Left lobe of liver (tissue), 2 donors: ENCODE measurements around the gene DMRTC1B. TPM values are rescaled to one million over a fixed set of nuclear protein-coding genes. Genes with fewer than 3 reads are reported as not detected.
"Not testable (repeated sequence)": the region's sequence is repeated elsewhere in the genome, so short reads cannot be mapped to it uniquely, and the experiment has no call there.

Experiments used
- ATAC-seq: fragments of 200-7000 bp; cut with Tn5 transposase; one replicate; pipeline ENCODE4 v1.9.1; 2020; ENCODE audit warnings: mild to moderate bottlenecking, moderate library complexity
- DNase-seq: peaks from one replicate; pipeline ENCODE4 v3.0.0-alpha.2; 2020; ENCODE audit warnings: low spot score
- total RNA-seq: library from RNA; stranded (reverse); gene quantifications from one replicate; pipeline ENCODE4 v1.2.1, GENCODE V29; 2021
- donor health status: DM: no; HTN: no; CAD: no; lungs with moderate emphysema.
- donor health status: DM: no; HTN: yes; CAD: no.

DMRTC1B gene, protein sequence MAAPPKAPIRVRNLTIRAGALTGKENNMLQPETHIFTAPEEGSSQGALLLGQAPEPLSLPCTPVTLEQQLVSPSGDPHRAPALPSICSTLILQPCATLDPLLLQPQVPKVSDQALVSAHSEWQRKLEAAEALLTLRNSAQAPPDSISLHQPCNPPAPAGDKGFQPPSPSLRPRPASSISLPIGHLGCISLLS
- not detected for total RNA-seq

DNA sequence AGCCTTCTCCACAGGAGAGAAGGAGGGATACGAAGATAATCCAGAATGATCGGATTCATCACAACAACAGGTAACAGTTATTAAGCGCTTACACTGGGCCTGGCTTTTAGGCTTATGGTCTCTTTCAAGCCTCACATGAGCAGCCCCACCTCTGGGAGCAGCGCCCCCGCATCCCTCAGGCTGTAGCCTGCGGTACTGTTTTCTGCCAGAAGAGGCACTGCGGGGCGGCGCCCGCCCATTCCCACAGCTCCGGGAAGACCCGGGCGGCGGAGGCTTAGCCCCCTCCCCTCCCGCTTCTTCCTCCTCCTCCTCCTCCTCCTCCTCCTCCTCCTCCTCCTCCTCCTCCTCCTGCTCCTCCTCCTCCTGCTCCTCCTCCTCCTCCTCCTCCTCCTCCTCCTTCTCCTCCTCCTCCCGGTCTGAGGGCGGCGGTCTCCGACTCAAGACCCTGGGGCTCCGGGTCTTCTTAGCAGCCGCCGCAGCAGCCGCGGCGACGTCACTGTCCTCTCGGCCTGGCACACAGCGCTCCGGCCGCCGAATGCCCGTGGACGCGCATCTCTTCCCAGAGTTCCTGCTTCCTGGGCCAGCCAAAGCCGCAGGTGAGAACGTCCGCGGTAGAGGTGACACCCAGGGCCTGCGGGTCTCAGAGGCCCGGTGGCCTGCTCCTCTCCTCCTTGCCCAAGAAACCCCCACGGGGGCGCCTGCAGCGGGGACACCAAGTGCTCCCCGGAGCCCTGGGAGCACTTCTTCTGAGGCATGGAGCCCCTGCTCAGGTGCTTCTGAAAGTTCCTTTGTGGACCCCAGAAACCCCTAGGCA lies at the start of gene DMRTC1B:
Gene DMRTC1B (plus strand): TSS at position 238 of the 814 bp plus-strand sequence. CDS start 68,246 bp downstream, outside the sequence.
- DNase-seq, ATAC-seq: not testable (repeated sequence)

DNA sequence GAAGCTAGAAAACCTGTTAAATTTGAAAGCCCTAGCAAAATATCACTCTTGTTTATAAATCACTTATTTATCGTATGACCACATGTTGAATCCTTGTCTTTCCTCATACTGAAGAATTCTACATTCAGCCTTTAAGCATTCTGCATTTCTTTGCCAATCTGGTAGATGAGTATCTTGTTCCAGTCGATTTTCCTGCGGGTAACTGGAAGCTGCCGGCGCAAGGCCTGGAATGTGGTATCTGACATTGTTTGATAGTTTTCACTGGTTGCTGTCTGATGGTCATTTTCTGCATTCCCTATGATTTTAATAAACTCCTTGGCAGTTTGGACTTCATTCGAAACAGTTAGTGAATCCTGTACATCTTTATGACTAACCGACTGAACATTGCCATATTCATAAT lies 48.8 kb upstream of the DMRTC1B start:
- no peak for ATAC-seq
- DNase-seq = no peak

DNA sequence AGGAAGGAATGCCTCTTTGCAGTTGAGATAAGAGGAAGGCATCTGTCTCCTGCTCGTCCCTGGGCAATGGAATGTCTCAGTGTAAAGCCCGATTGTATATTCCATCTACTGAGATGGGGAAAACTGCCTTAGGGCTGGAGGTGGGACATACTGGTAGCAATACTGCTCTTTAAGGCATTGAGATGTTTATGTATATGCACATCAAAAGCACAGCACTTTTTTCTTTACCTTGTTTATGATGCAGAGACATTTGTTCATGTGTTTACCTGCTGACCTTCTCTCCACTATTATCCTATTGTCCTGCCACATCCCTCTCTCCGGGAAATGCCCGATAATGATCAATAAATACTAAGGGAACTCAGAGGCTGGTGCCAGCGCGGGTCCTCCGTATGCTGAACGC lies 43.1 kb upstream of the DMRTC1B start:
- DNase-seq, ATAC-seq: not testable (repeated sequence)

DNA sequence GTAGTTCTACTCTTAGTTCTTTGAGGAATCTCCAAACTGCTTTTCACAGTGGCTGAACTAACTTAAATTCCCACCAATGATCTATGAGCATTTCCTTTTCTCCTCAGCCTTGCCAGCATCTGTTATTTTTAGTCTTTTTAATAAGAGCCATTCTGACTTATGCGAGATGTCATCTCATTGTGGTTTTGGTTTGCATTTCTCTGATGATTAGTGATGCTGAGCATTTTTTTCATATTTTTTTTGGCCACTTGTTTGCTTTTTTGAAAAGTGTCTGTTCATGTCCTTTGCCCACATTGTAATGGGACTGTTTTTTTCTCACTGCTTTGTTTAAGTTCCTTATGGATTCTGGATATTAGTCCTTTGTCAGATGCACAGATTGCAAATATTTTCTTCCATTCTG lies 41.1 kb upstream of the DMRTC1B start:
- ATAC-seq = no peak
- DNase-seq = no peak

DNA sequence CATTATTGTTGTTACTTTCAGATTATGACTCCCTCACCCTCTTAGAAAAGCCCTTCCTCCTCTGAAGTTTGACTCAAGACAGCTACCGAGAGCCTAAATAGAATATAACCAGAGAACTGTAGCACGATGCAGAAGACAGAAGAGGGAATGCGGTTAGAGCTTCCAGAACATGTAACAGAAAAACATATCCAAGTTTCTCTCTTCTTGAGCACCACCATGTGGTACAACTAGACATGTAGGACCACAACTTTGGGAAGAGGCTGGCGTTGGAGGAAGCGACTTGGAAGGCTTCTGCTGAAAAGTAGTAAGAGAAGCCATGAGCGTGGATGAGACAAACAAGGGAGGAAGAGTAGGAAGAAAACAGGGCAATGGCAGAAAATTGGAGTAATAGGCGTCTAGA lies 31.1 kb upstream of the DMRTC1B start:
- peak; percentile 65 for ATAC-seq
- DNase-seq = not testable (repeated sequence)

DNA sequence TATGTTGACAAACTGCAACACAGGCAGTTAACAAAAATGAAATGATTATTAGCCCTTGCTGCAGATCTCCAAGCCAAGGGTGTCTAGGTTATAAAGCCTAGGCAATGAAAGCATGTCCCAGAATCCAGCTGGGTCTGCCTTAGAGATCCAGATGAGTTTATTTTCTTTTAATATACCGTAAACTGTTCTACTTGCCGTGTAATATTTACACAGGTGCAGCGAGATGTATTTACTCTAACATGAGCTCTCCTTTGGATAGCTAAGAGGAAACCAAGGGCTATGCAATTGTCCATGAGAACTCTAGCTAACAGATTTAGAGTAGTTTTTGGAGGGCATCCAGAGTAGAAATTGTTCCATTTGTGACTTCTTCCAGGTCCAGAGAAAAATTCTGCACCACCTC lies 28.1 kb upstream of the DMRTC1B start:
- ATAC-seq, DNase-seq: not testable (repeated sequence)

DNA sequence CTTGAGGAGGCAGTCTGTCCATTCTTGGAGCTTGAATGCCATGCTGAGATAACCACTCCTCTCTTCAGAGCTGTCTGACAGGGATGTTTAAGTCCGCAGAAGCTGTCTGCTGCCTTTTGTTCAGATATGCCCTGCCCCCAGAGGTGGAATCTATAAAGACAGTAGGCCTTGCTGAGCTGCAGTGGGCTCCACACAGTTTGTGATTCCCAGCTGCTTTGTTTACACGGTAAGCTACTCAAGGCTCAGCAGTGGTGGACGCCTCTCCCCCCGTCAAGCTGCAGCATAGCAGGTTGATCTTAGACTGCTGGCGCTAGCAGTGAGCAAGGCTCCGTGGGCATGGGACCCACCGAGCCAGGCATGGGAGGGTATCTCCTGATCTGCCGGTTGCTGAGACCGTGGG lies 16.2 kb upstream of the DMRTC1B start:
- not testable (repeated sequence) for DNase-seq, ATAC-seq

DNA sequence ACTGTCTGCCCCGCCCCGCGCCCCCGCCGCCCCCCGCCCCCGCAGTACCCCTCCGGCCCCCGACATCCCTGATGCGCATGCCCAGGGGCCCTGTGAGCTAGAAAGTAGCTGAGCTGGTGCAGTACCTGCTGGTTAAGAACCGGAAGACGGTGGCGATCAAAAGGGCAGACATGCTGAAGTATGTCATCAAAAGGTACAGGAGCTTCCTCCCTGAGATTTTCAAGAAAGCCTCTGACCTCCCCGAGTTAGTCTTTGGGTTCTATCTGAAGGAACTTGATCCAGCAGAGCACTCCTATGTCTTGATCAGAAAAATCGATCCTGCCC lies 739 bp downstream of the DMRTC1B start:
- not testable (repeated sequence) for ATAC-seq

DNA sequence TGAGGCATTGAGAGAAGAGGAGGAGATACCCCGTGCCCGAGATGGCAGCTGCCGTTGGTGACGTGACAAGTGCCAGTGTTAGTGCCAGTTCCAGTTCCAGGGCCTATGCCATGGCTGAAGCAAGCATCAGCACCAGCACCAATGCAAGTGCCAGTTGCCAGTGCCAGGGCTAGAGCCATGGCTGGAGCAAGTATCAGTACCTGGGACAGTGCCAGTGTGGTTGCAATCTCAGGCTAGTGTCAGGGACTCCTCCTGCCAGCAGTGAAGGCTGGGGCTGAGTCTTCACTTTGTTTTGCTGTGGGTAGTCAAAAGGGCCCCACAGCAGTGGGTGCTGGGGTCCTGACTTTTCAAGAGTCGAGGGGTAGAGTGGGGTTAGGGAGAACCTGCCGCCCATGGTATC lies 1.5 kb downstream of the DMRTC1B start:
- ATAC-seq, DNase-seq: not testable (repeated sequence)

More for the DNA sequence above, 739 bp downstream of the DMRTC1B start:
- DNase-seq = not testable (repeated sequence)

DNA sequence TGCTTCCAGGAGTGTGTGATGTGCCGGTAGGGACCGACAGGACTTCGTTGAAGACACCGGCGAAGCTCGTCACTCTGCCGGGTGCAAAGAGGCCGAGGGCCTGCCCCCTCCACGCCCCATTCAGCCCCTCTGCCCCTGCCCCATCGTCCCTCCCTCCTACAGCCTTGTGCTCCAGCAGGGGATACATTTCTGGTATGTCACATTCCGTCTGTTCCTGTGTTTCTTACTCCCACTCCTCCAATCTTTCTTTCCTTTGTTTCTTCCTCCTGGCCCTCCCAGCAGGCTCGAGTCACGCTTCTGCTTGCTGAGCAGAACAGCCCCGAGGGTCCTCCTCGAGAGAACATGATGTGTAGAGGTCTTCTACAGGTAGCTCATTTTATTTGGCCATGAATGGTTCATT lies 5.9 kb downstream of the DMRTC1B start, which contains the start of gene FAM236B:
Gene FAM236B (minus strand): TSS at position 101 of the 400 bp plus-strand sequence. CDS start 100 bp downstream, at position 1.
- not testable (repeated sequence) for DNase-seq, ATAC-seq

DNA sequence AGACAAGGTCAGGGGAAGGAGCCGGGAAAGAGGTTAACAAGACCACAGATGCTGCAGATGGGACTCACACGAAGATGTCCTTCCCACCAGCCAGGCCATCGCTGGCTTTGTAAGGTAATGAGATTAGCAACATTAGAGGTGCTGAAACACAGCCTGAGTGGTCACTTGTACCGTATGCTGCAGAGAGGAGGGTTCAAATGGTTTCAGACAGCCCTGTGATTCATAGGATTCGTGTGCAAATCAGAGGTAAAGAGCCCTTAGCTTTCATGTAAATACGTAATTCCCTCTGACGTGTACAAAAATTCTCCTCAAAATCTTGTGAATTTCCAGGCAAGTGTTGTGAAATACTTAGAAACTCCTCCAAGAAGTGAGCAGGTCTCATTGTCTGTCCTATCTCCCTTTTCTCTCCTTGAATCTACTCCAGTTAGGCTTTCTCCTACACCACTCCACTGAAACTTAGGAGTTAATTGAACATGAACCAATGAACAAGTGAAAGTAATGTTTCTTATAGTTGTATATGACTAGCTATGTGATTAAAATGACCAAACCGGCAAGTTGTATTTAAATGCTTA lies 6.8 kb downstream of the DMRTC1B start:
- ATAC-seq, DNase-seq: not testable (repeated sequence)

DNA sequence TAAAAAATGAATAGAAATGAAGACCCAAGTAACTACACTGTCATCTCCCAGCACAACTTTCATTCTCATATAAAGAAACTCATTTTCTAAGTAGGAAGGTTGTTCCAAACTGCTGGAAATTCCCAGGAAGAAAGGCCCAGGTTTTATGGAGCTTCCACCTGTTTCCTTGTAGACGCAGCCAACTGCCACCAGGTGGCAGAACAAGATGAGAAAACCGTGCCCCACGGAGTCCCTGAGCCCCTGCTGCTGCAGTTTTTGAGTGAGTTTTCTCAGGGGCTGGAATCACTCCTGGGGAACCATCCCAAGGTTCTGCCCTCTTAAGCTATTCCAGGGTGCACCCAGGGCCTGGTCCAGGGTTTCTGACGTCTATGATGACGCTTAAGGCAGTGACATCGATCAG lies 7.3 kb downstream of the DMRTC1B start:
- not testable (repeated sequence) for ATAC-seq, DNase-seq

DNA sequence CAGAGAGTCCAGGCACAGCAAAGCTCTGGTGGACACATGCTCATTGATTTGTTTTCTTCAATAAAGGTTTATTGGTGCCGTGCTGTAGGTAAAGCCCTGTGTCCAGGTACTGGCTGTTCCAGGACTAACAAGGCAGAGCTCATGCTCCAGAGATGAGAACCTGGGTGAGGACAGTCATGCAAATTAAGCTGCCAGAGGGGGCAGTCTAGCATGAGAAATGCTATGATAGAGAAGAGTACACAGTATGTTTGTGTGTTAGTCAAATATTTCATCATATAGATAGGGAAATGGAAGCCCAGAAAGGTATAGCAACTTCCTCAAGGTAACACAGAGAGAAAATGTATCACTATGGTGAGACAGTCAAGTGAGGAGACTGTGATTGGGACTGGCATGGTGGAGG lies 11.5 kb downstream of the DMRTC1B start:
- DNase-seq, ATAC-seq: not testable (repeated sequence)

DNA sequence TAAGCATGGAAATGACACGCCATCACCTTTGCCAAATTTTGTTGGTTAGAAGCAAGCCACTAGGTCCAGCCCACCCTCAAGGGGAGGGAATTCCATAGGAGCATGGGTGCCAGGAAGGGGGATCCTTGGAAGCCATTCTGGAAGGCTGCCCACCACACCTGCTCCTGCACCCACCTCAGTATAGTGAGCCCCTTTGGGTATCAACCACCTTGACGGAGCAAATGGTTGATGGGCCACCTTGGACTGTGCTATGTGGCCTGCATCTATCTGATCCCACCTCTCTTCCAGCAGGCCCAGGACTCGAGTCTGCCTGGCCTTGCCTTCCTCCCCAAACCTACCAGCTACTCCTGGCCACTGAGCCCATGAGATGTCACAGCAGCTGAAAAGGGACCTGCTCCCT lies 13.7 kb downstream of the DMRTC1B start:
- not testable (repeated sequence) for ATAC-seq, DNase-seq

DNA sequence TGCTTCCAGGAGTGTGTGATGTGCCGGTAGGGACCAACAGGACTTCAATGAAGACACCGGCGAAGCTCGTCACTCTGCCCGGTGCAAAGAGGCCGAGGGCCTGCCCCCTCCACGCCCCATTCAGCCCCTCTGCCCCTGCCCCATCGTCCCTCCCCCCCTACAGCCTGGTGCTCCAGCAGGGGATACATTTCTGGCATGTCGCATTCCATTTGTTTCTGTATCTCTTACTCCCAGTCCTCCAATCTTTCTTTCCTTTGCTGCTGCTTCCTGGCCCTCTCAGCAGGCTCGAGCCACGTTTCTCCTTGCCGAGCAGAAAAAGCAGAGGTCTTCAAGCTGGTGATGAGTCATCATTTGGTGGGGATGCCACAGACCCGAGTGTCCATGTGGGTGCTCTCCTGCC lies 31.4 kb downstream of the DMRTC1B start, which contains the start of gene FAM236D:
Gene FAM236D (minus strand): TSS at position 101 of the 400 bp plus-strand sequence. CDS start 100 bp downstream, at position 1.
- not testable (repeated sequence) for DNase-seq, ATAC-seq

DNA sequence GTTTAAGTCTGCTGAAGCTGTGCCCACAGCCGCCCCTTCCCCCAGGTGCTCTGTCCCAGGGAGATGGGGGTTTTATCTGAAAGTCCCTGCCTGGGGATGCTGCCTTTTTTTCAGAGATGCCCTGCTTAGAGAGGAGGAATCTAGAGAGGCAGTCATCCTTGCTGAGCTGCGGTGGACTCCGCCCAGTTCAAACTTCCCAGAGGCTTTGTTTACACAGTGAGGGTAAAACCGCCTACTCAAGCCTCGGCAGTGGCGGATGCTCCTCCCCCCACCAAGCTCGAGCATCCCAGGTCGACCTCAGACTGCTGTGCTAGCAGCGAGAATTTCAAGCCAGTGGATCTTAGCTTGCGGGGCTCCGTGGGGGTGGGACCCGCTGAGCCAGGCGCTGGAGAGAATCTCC lies 54.0 kb downstream of the DMRTC1B start:
- ATAC-seq, DNase-seq: not testable (repeated sequence)

DNA sequence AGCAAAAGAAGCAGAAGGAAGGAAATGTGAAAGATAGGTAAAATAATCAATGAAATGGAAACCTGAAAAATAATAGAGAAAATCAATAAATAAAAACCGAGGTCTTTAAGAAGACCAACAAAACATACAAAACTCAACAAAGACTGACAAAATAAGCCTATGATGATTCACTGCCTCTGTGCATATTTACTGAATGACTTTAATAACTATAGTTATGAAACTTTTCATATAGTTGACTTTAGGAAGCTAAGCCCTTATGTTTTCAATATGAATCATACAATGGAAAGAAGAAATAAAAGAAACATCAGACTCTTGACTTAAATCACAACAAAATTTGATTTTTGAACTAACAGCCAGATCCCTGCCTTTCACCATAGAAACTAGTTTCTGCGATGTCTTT lies 60.8 kb downstream of the DMRTC1B start:
- not testable (repeated sequence) for DNase-seq, ATAC-seq

DNA sequence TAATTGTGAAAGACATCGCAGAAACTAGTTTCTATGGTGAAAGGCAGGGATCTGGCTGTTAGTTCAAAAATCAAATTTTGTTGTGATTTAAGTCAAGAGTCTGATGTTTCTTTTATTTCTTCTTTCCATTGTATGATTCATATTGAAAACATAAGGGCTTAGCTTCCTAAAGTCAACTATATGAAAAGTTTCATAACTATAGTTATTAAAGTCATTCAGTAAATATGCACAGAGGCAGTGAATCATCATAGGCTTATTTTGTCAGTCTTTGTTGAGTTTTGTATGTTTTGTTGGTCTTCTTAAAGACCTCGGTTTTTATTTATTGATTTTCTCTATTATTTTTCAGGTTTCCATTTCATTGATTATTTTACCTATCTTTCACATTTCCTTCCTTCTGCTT lies 106.2 kb downstream of the DMRTC1B start:
- not testable (repeated sequence) for ATAC-seq, DNase-seq

DNA sequence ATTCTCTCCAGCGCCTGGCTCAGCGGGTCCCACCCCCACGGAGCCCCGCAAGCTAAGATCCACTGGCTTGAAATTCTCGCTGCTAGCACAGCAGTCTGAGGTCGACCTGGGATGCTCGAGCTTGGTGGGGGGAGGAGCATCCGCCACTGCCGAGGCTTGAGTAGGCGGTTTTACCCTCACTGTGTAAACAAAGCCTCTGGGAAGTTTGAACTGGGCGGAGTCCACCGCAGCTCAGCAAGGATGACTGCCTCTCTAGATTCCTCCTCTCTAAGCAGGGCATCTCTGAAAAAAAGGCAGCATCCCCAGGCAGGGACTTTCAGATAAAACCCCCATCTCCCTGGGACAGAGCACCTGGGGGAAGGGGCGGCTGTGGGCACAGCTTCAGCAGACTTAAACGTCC lies 113.0 kb downstream of the DMRTC1B start:
- DNase-seq, ATAC-seq: not testable (repeated sequence)
